Panc1 (cell line): ENCODE data around the gene RPS6KA6. TPM values are rescaled to one million over a fixed set of nuclear protein-coding genes. Genes with fewer than 3 reads are reported as not detected.

ENCODE experiments used
- ATAC-seq: fragments of 200-7000 bp; cut with Tn5 transposase; 2 replicates; pipeline ENCODE4 v1.9.1; 2020; ENCODE audit warnings: mild to moderate bottlenecking, moderate library complexity
- BruUV-seq: library from RNA; stranded (reverse); fragments of 400-500 nt; replicated peaks from 2 replicates; lab custom pipeline; 2021; lab: Mats Ljungman, UMichigan
- CTCF ChIA-PET: fragments of 300-600 bp; sonication (Branson Sonifier 250); formaldehyde crosslinking; loops from one replicate; lab custom pipeline; 2022; ENCODE audit warnings: antibody characterized with exemption; lab: Charles Lee
- POLR2A ChIA-PET: fragments of 300-600 bp; sonication (Branson Sonifier 250); formaldehyde crosslinking; loops from one replicate; lab custom pipeline; 2022; ENCODE audit warnings: antibody characterized with exemption; lab: Charles Lee
- DNase-seq: peaks from one replicate; pipeline ENCODE4 v3.0.0-alpha.2; 2010; ENCODE audit warnings: low read depth, low spot score
- H3K27ac ChIP-seq: 2 replicates; pipeline ENCODE4 v1.5.1; 2011; ENCODE audit warnings: mild to moderate bottlenecking, low read length, inconsistent platforms
- H3K27me3 ChIP-seq: fragments of 200-500 bp; sonication (Bioruptor generic); 2 replicates; pipeline ENCODE4 v1.6.0; 2014; ENCODE audit warnings: low read length, inconsistent platforms; ENCODE audit not compliant: control insufficient read depth, insufficient read depth
- H3K36me3 ChIP-seq: fragments of 200-500 bp; sonication (Bioruptor generic); 2 replicates; pipeline ENCODE4 v1.5.1; 2014; ENCODE audit warnings: inconsistent platforms, mild to moderate bottlenecking, low read length, moderate library complexity; ENCODE audit not compliant: control insufficient read depth, insufficient read depth
- H3K4me1 ChIP-seq: 2 replicates; pipeline ENCODE4 v1.5.1; 2011; ENCODE audit warnings: inconsistent platforms, mild to moderate bottlenecking, low read length, moderate library complexity; ENCODE audit not compliant: control insufficient read depth, insufficient read depth
- H3K4me3 ChIP-seq, 2 experiments: 2 replicates each; pipeline ENCODE4 v1.5.1; 2011 to 2012; ENCODE audit warnings: low read depth in 2 of 2, low read length in 2 of 2, mild to moderate bottlenecking in 2 of 2, inconsistent platforms in 1 of 2, moderate library complexity in 1 of 2
- H3K9me3 ChIP-seq: fragments of 200-500 bp; sonication (Bioruptor generic); 2 replicates; pipeline ENCODE4 v1.5.1; 2014; ENCODE audit warnings: low read depth, mild to moderate bottlenecking, inconsistent platforms, low read length, moderate library complexity; ENCODE audit not compliant: control insufficient read depth, insufficient read depth
- POLR2AphosphoS5 ChIP-seq: IDR thresholded peaks from 2 replicates; pipeline ENCODE4 v1.6.1; 2012; ENCODE audit warnings: mild to moderate bottlenecking, low read depth, low read length, moderate library complexity
- REST ChIP-seq, 2 experiments: IDR thresholded peaks; 2 replicates each; pipeline ENCODE4 v1.6.1; 2011 to 2012; ENCODE audit warnings: low read depth in 2 of 2, control low read depth in 1 of 2, low read length in 1 of 2, mild to moderate bottlenecking in 1 of 2, moderate library complexity in 1 of 2; ENCODE audit not compliant: insufficient read depth in 1 of 2
- SIN3A ChIP-seq: IDR thresholded peaks from 2 replicates; pipeline ENCODE4 v1.6.1; 2012; ENCODE audit warnings: low read depth, mild to moderate bottlenecking, low read length, moderate library complexity, borderline replicate concordance; ENCODE audit not compliant: insufficient read depth
- TCF7L2 ChIP-seq: IDR thresholded peaks from 2 replicates; pipeline ENCODE4 v1.6.1; 2011; ENCODE audit warnings: mild to moderate bottlenecking, low read depth, low read length, inconsistent platforms
- in situ Hi-C: cut with HindIII; loops from 2 replicates; pipeline ENCODE4 v1.10.0; 2016; ENCODE audit warnings: low sequenced_read_pairs, low pct_unique_long_range_greater_than_20kb
- intact Hi-C: fragments of 100-400 bp; cut with micrococcal nuclease; formaldehyde crosslinking; loops from one replicate; pipeline ENCODE4 v1.10.0; 2022; ENCODE audit not compliant: unreplicated experiment
- total RNA-seq: library from RNA; stranded (reverse); gene quantifications from one replicate; pipeline ENCODE4 v1.2.1, GENCODE V29; 2021; ENCODE audit not compliant: unreplicated experiment
- TF ChIP-seq, protein P1 (sequence below): fragments of 450-650 bp; IDR thresholded peaks from 2 replicates; pipeline ENCODE4 v1.5.1; 2017; ENCODE audit warnings: mild to moderate bottlenecking

Gene RPS6KA6
- total RNA-seq, 1 experiment from 2014 or later, result 0.05 TPM

DNA sequence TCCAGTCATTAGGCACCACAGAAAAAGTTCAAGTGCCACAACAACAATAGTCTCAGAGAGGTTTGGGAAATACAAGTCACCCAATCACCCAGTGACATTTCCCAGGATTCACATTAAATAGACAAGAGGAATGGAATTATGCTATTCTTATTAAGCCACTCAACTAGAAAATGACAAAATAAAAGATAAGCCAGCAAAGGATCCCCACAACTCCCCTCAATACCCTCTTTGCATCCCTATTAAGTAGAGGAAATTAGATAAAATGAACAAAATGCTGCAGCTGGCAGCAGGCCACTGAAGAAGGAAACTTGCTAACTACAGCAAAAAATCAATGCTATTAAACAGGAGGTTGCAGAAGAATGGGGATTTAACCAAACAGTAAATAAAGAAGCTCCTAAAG lies 35.3 kb upstream of the RPS6KA6 start:
- BruUV-seq, result no TSS peak
- no peak overlapping the region for H3K27ac ChIP-seq
- H3K9me3 ChIP-seq, result no peaks in the 10 kb centered on the region
- no peaks in the 10 kb centered on the region for H3K4me1 ChIP-seq
- no peak for ATAC-seq
- DNase-seq, result no peak
- in situ Hi-C loops, result no loop called here
- no peak overlapping the region for H3K4me3 ChIP-seq
- ChIA-PET POLR2A (no interaction called here), CTCF (no interaction called here)
- H3K27me3 ChIP-seq, result no peaks in the 10 kb centered on the region
- no peaks in the 10 kb centered on the region for H3K36me3 ChIP-seq
- intact Hi-C loops, result no loop called here
- no peak for TF ChIP-seq POLR2AphosphoS5
- no peak for TF ChIP-seq SIN3A
- TF ChIP-seq TCF7L2, result no peak

DNA sequence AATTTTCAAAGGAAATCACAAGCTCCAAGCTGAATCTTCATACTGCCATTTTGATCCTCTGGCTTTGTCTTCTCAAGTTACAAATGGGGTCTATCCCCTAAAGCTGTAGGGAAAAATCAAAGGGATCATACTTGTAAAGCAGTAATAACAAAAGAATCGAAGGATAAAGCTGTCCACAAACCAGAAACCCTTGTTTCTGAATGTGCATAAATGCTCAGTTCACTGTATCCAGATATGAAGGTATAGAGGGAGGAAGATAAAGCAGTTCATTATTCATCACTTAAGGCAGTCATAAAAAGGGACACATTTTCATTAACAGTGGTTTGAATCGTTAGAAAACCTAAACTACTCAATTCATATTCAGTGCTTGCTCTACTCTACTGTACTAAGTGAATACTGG lies 33.2 kb upstream of the RPS6KA6 start:
- no peaks in the 10 kb centered on the region for H3K36me3 ChIP-seq
- H3K27ac ChIP-seq, result no peak overlapping the region
- H3K4me3 ChIP-seq, result no peak overlapping the region
- H3K9me3 ChIP-seq, result no peaks in the 10 kb centered on the region
- POLR2A ChIA-PET, result no interaction called here
- CTCF ChIA-PET, result no interaction called here
- TF ChIP-seq POLR2AphosphoS5 (no peak), REST (IDR thresholded peaks at IDR 0.05; ENCODE audit: insufficient read depth in 1 of 2, low read depth in 2 of 2, low read length in 1 of 2) (no peak), SIN3A (no peak)
- TF ChIP-seq, protein P1, sequence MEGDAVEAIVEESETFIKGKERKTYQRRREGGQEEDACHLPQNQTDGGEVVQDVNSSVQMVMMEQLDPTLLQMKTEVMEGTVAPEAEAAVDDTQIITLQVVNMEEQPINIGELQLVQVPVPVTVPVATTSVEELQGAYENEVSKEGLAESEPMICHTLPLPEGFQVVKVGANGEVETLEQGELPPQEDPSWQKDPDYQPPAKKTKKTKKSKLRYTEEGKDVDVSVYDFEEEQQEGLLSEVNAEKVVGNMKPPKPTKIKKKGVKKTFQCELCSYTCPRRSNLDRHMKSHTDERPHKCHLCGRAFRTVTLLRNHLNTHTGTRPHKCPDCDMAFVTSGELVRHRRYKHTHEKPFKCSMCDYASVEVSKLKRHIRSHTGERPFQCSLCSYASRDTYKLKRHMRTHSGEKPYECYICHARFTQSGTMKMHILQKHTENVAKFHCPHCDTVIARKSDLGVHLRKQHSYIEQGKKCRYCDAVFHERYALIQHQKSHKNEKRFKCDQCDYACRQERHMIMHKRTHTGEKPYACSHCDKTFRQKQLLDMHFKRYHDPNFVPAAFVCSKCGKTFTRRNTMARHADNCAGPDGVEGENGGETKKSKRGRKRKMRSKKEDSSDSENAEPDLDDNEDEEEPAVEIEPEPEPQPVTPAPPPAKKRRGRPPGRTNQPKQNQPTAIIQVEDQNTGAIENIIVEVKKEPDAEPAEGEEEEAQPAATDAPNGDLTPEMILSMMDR, result no peak
- no peaks in the 10 kb centered on the region for H3K27me3 ChIP-seq
- intact Hi-C loops (no loop called here), in situ Hi-C loops (no loop called here)
- no peak for ATAC-seq
- no peaks in the 10 kb centered on the region for H3K4me1 ChIP-seq
- no TSS peak for BruUV-seq
- DNase-seq, result no peak

DNA sequence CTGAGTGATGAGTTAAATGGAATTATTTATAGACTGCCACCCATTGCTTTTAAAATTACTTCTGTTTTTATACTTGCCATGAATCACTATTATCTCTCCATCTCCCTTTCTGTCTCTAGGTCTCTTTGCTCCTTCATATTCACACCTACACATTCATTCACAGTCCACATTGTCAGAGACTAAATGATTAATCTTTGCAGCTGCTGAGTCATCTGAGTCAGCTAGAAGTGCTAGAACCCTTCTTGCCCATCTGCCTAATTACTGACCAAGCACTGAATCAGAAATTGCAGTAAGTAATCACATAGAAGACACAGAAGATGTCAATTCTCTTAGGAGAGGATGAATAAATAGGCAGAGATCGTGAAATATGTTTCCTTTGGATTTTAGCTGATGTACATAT lies 31.6 kb upstream of the RPS6KA6 start:
- intact Hi-C loops (no loop called here), in situ Hi-C loops (no loop called here)
- H3K27me3 ChIP-seq, result no peaks in the 10 kb centered on the region
- TF ChIP-seq REST (IDR thresholded peaks at IDR 0.05; ENCODE audit: insufficient read depth in 1 of 2, low read depth in 2 of 2, low read length in 1 of 2) (no peak), TCF7L2 (no peak), POLR2AphosphoS5 (no peak), SIN3A (no peak)
- TF ChIP-seq, protein P1, result no peak
- H3K36me3 ChIP-seq, result no peaks in the 10 kb centered on the region
- no peak overlapping the region for H3K4me3 ChIP-seq
- DNase-seq (no peak), ATAC-seq (no peak)
- no peak overlapping the region for H3K27ac ChIP-seq
- CTCF ChIA-PET, result no interaction called here
- H3K9me3 ChIP-seq, result no peaks in the 10 kb centered on the region
- no TSS peak for BruUV-seq
- POLR2A ChIA-PET, result no interaction called here
- no peaks in the 10 kb centered on the region for H3K4me1 ChIP-seq
